ENCODE results near the gene MRPL20. TPM values are rescaled to one million over a fixed set of nuclear protein-coding genes. Genes with fewer than 3 reads are reported as not detected.
"Not testable (repeated sequence)": the region's sequence is repeated elsewhere in the genome, so short reads cannot be mapped to it uniquely, and the experiment has no call there.

Gene MRPL20
- 93.2 TPM for total RNA-seq (2013)
- polyA plus RNA-seq (100 to 1,000 TPM in 2 of 3 donors, 10 to 100 TPM in 1; 84.3 to 186 (median 156) TPM), polyA minus RNA-seq (45.2 and 98.7 TPM in 2 replicates), total RNA-seq (12.2 to 27.1 (median 20.4) reads per million in 11 experiments)

DNA sequence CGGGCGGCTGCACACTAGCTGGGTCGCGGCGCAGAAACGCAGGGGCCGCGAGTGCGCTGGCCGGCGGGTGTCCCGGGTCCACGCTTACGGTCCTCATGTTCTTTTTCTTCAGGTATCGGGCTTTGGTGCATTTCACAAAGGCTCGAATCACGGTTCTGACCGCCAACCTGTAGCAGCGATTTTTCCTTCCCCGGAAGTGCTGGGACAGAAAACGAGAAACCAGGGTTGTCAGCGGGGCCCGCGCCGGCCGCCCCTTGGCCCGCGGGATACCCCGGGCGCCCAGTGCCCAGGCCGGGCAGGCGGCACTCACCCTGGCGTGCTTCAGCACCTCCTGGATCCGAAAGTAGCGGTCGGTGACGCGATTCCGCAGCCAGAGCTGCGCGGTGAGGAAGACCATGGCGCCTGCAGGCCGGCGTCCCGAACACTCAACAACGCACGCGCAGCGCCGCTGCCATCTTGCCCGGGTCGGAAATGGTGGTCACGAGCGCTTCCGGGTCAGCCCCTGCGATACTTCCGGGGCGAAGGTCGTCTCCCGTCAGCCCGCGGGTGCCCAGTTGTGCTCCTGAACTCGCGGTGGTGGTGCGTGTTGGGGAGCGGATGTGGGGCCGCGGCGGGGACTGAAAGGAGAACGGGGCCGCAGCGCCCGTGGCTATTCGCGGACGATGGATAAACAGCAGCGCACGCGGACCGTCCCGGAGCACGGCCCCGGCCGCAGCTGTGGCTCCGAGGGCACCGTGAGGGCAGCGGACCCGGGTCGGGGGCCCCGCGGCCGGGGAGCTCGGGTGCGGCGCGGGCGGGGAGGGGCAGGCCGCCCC is at the start of gene MRPL20:
MRPL20 (minus strand) TSS at position 473 of the 815 bp plus-strand sequence; CDS start at position 397, 76 bp downstream.
- DNase-seq, result peak; percentile 94 to 95 (median 94)
- Mint-ChIP-seq H3K4me1 (peaks cover 21% of the 10 kb centered on the region), H3K9me3 (peaks cover 1 to 14% (median 7%) of the 10 kb centered on the region in 7 donors), H3K27me3 (ENCODE audit: low read depth in 3 of 3) (peaks cover 0 to 2% (median 0%) of the 10 kb centered on the region in 3 donors), H3K4me3 (peak within 1 kb of the TSS; percentile 84 to 91), H3K27ac (peak within 1 kb of the TSS; percentile 80 to 95 (median 86)), H3K36me3 (peaks cover 31 to 47% of the 10 kb centered on the region in 2 donors)
- Histone ChIP-seq H3K9ac (ENCODE audit: insufficient read depth, low read length, poor library complexity, severe bottlenecking) (peak within 1 kb of the TSS; percentile 96), H3K4me1 (ENCODE audit: control insufficient read depth in 1 of 2, insufficient read depth in 2 of 2, low read length in 2 of 2) (peaks cover 17 to 23% of the 10 kb centered on the region in 2 donors), H3K4me2 (replicated peaks; ENCODE audit: extremely low read depth, low read length, poor library complexity, severe bottlenecking) (peak within 1 kb of the TSS; percentile 95), H3K36me3 (replicated peaks in 1 of 2; ENCODE audit: control insufficient read depth in 1 of 2, insufficient read depth in 2 of 2, low read length in 2 of 2) (peaks cover 29 to 37% of the 10 kb centered on the region in 2 donors), H4K20me1 (ENCODE audit: insufficient read depth, low read length) (peaks cover 17% of the 10 kb centered on the region), H3K9me3 (replicated peaks in 1 of 2; ENCODE audit: control insufficient read depth in 1 of 2, insufficient read depth in 1 of 2, low read length in 2 of 2) (peaks cover 5 to 9% of the 10 kb centered on the region in 2 donors), H3K27me3 (ENCODE audit: control insufficient read depth in 2 of 2, insufficient read depth in 2 of 2, low read length in 2 of 2) (no peaks in the 10 kb centered on the region), H2AFZ (ENCODE audit: insufficient read depth, low read depth, low read length, poor library complexity, severe bottlenecking) (peak within 1 kb of the TSS; percentile 88), H3K4me3 (replicated peaks in 1 of 3; ENCODE audit: low read depth in 2 of 3, low read length in 3 of 3) (peak within 1 kb of the TSS; percentile 73 to 99 (median 73)), H3K27ac (ENCODE audit: low read depth in 1 of 2, low read length in 2 of 2) (peak within 1 kb of the TSS; percentile 51 to 94), H3K79me2 (ENCODE audit: insufficient read depth, low read length) (peaks cover 51% of the 10 kb centered on the region)
- intact Hi-C loops (cut with micrococcal nuclease), result loop anchor here in 1 of 2 donors (1.0 kb wide), 1 partner anchor 9 kb away; no protein-coding TSS in a partner anchor
- TF ChIP-seq, protein P1, sequence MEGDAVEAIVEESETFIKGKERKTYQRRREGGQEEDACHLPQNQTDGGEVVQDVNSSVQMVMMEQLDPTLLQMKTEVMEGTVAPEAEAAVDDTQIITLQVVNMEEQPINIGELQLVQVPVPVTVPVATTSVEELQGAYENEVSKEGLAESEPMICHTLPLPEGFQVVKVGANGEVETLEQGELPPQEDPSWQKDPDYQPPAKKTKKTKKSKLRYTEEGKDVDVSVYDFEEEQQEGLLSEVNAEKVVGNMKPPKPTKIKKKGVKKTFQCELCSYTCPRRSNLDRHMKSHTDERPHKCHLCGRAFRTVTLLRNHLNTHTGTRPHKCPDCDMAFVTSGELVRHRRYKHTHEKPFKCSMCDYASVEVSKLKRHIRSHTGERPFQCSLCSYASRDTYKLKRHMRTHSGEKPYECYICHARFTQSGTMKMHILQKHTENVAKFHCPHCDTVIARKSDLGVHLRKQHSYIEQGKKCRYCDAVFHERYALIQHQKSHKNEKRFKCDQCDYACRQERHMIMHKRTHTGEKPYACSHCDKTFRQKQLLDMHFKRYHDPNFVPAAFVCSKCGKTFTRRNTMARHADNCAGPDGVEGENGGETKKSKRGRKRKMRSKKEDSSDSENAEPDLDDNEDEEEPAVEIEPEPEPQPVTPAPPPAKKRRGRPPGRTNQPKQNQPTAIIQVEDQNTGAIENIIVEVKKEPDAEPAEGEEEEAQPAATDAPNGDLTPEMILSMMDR (IDR thresholded peaks at IDR 0.05), result no peak
- WGBS (ENCODE audit: insufficient coverage), result under 1% methylated on average over 97 of the region's 98 CpGs

DNA sequence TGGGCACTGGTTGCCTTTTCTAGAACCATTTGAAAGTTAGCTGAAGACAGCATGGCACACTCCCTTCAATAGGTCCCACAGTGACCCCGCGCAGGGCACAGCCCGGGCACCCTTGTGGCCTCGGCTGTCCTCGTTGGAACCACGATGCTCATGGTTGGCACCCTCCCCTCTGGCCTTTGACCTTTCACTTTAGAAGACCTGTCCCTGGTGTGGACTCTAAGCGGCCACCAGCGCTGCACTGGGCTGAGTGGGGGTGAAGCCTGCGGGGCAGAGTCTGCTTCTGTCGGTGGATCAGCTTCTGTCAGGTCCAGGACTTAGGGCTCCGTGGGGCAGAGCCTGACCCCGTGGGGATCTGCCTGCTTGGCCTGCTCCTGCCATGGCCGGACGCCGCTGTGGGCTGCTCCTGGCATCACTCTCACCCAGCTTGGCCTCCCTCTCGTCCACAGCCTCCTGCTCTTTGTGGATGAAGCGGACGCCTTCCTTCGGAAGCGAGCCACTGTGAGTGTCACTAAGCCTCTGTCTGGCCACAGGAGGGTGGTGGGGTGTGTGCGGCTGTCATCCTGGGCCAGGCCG is 49.7 kb upstream of the MRPL20 start:
- H3K4me3 Mint-ChIP-seq, DNase-seq: not testable (repeated sequence)
- H3K27me3 Mint-ChIP-seq (ENCODE audit: low read depth in 3 of 3), result peaks cover 6 to 30% (median 12%) of the 10 kb centered on the region in 3 donors

DNA sequence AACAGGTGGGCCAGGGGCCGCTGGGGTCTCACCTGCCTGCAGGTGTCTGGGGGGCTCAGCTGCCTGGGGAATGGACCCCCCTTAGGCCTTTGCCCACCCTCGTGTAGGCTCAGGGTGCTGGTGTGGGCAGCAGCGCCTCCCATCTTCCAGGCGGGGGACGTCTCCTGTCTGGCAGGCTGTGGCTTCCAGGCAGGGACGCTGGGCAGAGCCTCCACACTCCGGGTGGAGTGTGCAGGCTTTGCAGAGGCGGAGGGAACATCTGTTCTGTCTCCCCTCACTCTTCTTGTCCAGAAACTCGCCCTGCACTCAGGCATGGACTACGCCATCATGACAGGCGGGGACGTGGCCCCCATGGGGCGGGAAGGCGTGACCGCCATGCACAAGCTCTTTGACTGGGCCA is 48.8 kb upstream of the MRPL20 start:
- H3K27ac Mint-ChIP-seq; H3K4me3 Mint-ChIP-seq; H3K36me3 ChIP-seq (replicated peaks in 1 of 2; ENCODE audit: control insufficient read depth in 1 of 2, insufficient read depth in 2 of 2, low read length in 2 of 2); H3K9ac ChIP-seq (ENCODE audit: insufficient read depth, low read length, poor library complexity, severe bottlenecking); H2AFZ ChIP-seq (ENCODE audit: insufficient read depth, low read depth, low read length, poor library complexity, severe bottlenecking); H3K9me3 Mint-ChIP-seq; H3K4me1 ChIP-seq (ENCODE audit: control insufficient read depth in 1 of 2, insufficient read depth in 2 of 2, low read length in 2 of 2); H3K9me3 ChIP-seq (replicated peaks in 1 of 2; ENCODE audit: control insufficient read depth in 1 of 2, insufficient read depth in 1 of 2, low read length in 2 of 2); H3K4me3 ChIP-seq (replicated peaks in 1 of 3; ENCODE audit: low read depth in 2 of 3, low read length in 3 of 3); H3K27ac ChIP-seq (ENCODE audit: low read depth in 1 of 2, low read length in 2 of 2); DNase-seq; H3K4me2 ChIP-seq (replicated peaks; ENCODE audit: extremely low read depth, low read length, poor library complexity, severe bottlenecking); H3K4me1 Mint-ChIP-seq; H3K27me3 ChIP-seq (ENCODE audit: control insufficient read depth in 2 of 2, insufficient read depth in 2 of 2, low read length in 2 of 2); H3K36me3 Mint-ChIP-seq; H4K20me1 ChIP-seq (ENCODE audit: insufficient read depth, low read length); intact Hi-C loops (cut with micrococcal nuclease); H3K79me2 ChIP-seq (ENCODE audit: insufficient read depth, low read length): not testable (repeated sequence)
- H3K27me3 Mint-ChIP-seq (ENCODE audit: low read depth in 3 of 3), result peaks cover 2 to 27% (median 11%) of the 10 kb centered on the region in 3 donors
- no CpG with 5 or more reads among the region's 15 CpGs for WGBS (ENCODE audit: insufficient coverage)

More for the DNA sequence above, 49.7 kb upstream of the MRPL20 start:
- H3K36me3 ChIP-seq (replicated peaks in 1 of 2; ENCODE audit: control insufficient read depth in 1 of 2, insufficient read depth in 2 of 2, low read length in 2 of 2); H3K9ac ChIP-seq (ENCODE audit: insufficient read depth, low read length, poor library complexity, severe bottlenecking); H3K27me3 ChIP-seq (ENCODE audit: control insufficient read depth in 2 of 2, insufficient read depth in 2 of 2, low read length in 2 of 2); H3K4me1 Mint-ChIP-seq; H4K20me1 ChIP-seq (ENCODE audit: insufficient read depth, low read length); H3K36me3 Mint-ChIP-seq; H3K9me3 ChIP-seq (replicated peaks in 1 of 2; ENCODE audit: control insufficient read depth in 1 of 2, insufficient read depth in 1 of 2, low read length in 2 of 2); H3K27ac Mint-ChIP-seq; intact Hi-C loops (cut with micrococcal nuclease); H3K4me1 ChIP-seq (ENCODE audit: control insufficient read depth in 1 of 2, insufficient read depth in 2 of 2, low read length in 2 of 2); H2AFZ ChIP-seq (ENCODE audit: insufficient read depth, low read depth, low read length, poor library complexity, severe bottlenecking); H3K27ac ChIP-seq (ENCODE audit: low read depth in 1 of 2, low read length in 2 of 2); H3K79me2 ChIP-seq (ENCODE audit: insufficient read depth, low read length); H3K4me3 ChIP-seq (replicated peaks in 1 of 3; ENCODE audit: low read depth in 2 of 3, low read length in 3 of 3); H3K9me3 Mint-ChIP-seq; H3K4me2 ChIP-seq (replicated peaks; ENCODE audit: extremely low read depth, low read length, poor library complexity, severe bottlenecking): not testable (repeated sequence)
- WGBS (ENCODE audit: insufficient coverage), result 85% methylated on average over 15 of the region's 22 CpGs

Measured in CD14-positive monocyte (primary cell).